ENCODE data around the gene AEBP1.

The AEBP1 gene

DNA sequence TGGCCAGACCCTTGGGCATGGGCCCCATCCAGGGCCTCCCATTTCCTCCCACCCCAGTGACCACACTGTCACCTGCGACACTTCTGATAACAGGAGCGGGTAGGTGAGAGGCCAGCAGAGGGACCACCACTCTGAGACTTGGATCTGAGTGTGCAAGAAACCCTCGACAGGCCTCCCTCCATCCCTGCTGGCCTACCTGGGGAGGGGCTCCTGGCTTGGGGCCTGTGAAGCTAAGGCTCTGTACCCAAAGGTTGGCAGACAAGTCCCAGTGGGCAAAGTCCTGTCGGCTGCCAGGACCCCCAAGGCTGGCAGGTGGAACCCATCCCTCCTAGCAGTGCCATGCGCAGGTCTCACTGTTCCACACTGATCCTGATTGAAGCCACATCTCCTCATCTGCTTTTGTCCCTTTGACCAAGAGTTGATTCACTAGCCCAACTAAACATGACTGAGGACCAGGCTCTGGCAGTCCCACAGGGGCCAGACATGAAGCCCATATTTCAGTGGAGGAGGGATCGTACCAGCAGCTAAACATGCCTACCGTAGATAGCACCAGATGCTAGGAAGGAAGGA lies 37.6 kb upstream of the AEBP1 start:
- no peak for DNase-seq

DNA sequence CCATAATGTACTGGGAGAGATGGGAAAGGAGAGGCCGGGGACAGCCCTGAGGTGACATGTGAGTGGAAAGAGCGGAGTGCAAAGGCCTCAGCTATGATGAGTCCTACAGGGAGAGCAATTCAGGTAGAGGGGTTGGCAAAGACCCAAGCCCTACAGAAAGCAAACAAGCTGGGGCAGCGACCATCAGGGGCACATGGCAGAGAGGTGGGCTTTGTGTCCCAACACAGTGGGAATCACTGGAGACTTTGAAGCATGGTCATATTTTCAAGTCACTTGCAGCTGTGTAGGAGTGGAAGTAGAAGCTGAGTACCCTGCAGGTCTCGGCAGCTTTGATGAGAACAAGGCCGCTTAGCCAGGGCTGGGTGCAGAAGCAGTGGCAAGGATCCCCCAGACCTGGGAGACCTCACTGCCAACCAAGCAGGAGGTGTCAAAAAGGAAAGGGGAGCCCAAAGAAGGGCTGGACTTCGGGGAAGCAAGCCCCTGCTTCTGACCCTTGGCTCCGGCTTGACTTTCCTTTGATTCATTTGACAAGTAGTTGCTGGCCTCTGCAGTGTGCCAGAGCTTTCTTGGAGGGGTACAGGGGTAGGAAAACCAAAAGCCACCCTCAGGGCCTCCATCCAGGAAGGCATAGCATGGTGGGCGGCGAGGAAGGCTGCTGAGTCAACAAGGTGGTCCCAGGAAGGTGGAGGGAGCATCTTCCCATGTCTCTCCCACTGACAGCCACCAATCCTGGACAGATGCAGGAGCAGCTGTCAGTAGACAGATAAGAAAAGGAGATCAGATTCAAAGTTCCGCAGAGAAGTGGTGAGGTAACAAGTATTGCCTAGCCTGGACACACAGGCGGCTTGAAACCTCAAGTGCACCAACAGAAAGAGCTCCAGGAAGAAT lies 36.8 kb upstream of the AEBP1 start:
- no peak for DNase-seq

DNA sequence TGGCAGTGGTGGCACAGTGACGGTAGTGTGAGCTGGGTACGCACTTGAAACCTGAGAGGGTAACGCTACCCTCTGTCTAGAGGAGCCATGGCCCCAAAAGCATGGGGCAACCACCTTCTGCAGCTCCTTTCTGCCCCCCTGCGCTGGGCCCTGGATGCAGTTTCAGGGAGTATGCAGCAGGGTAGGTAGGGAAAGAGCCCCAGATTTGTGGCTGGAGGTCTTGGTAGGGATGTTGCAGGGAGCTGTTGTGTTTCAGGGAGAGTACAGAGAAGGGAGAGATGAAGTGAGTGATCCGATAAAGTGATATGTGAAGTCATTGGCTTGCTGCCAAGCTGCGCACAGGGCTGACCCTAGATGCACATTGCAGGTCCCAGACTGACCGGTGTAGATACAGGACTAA lies 36.1 kb upstream of the AEBP1 start:
- no peak for DNase-seq

DNA sequence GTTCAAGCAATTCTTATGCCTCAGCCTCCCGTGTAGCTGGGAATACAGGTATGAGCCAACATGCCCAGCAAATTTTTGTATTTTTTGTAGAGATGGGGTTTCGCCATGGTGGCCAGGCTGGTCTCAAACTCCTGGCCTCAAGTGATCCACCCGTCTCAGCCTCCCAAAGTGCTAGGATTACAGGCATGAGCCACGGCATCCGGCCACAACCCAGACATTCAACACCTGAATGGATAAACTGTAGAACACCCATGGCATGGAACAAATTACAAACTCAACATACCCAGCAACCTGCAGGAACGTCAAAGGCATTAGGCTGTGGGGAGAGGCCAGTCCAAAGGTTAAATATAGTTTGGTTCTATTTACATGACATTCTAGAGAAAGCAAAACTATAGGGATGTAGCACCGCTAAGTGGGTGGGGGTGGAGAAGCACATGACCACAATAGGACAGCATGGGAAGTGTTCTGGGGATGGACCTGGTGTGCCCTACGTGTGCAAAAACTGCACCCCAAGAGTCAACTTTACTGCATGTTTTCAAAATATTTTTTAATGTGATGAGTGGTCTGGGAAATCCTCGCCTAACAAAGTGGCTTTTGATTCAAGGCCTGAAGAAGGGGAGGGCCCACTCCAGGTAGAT lies 32.3 kb upstream of the AEBP1 start:
- DNase-seq = no peak

DNA sequence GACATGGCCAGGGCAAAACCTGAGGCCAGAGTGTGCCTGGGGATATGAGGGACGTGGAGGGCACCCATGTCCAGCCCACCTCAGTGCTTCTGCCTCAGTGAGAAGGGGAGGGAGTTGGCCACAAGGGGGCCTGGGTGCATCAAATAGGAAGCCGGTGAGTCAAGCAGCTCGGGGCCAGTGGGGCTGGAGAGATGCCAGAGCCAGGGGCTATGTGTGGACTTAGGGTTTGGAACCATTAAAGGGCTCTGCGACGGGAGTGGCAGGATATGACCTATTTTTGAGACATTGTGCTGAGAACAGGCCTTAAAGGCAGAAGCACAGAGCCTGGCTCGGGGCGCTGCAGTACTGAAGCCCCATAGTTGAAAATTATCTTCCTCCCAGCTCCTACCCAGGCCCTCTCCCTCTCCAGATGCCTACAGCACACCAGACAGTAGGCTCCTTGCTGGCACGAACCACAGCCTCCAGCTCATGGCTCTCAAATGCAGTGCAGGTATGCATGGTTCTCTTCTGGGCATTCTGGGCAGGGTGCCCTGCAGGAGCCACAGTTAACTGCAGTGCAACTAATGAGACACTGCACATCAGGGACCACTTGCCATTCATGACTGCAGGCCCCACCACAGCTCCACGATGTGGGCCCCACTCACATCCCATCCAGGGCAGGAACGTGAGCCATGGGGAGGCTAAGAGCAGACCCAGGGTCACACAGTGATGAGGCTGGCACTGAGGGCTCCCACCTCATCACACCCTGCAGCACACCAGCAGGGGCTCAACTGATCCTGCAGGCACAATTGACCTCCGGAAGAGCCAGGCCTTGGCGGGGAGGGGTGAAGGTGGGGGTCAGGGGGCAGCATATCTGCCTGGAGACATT lies 31.5 kb upstream of the AEBP1 start:
- DNase-seq = peak in 25 of 56 donors; percentile 11 to 72 (median 32)

DNA sequence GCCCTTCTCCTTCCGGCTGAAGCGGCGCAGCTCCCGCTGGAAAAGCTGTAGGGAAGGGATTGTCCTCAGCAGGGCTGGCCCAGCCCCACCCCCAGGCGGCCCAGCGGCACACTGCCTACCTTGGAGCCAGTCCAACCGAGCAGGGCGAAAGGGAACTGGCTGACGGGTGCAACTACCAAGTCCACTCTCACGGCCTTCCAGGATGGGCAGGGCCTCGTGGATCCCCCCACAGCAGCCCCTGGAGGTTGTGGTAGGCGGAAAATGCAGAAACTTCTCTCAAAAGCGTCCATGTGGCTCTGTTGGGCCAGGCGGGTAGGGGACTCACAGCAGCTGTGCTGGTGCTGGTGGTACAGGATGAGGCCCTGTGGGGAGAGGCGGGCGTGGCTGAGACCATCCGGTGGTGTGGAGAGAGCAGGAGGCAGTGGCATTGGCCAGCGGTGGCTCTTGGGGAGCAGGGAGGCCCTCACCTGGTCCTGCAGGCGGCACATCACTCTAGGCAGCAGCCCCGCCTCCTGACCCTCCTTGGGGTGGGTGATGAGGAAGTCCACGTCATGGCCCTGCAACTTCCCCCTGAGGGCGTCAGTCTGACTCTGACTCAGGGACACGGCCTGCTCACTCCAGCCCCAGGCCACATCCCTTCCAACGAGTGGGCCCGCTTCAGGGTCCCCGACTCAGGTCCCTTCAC lies 30.3 kb upstream of the AEBP1 start:
- peak in 48 of 56 donors; percentile 26 to 89 (median 57) for DNase-seq

DNA sequence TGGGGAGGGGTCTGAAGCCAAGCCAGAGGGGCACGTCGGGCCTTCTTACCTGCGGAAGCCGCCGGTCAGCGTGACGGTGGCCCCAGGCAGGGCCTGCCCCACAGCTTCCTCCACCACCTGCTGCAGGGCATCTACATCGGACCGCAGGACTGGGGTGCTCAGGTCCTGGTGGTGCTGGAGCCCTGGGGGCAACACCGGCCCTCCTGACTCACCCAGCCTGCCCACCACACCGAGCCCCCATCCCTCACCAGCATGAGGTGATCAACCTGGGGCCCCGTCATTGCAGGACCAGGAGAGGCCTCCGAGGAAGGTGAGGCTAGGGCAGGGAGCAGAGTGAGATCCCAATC lies 29.8 kb upstream of the AEBP1 start:
- DNase-seq = no peak

DNA sequence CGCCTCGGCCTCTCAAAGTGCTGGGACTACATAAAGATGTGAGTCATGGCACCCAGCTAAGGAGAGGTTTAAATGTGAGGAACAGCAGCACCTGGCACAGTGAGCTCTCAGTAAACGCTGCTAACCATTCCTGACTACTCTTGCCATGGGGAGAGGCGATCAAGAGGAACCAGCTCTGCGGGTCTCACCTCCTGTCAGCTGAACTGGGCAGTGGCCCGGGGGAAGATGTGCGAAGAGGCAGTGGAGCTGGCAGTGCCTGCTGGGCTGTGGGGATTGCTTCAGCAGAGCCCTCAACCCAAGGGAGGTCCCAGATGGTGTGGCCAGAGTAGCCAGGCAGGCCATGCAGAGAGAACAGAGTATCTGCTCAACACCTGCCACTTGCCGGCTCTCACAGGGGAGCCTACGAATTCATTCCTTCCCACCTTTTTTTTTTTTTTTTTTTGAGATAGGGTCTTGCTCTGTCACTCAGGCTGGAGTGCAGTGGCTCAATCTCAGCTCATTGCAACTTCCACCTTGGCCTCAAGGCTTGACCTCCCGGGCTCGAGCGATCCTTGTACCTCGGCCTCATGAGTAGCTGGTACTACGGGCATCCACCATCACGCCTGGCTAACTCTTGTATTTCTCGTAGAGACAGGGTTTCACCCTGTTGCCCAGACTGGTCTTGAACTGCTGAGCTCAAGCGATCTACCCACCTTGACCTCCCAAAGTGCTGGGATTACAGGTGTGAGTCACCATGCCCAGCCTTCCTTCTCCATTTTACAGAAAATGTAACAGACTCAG lies 28.7 kb upstream of the AEBP1 start:
- DNase-seq = no peak

DNA sequence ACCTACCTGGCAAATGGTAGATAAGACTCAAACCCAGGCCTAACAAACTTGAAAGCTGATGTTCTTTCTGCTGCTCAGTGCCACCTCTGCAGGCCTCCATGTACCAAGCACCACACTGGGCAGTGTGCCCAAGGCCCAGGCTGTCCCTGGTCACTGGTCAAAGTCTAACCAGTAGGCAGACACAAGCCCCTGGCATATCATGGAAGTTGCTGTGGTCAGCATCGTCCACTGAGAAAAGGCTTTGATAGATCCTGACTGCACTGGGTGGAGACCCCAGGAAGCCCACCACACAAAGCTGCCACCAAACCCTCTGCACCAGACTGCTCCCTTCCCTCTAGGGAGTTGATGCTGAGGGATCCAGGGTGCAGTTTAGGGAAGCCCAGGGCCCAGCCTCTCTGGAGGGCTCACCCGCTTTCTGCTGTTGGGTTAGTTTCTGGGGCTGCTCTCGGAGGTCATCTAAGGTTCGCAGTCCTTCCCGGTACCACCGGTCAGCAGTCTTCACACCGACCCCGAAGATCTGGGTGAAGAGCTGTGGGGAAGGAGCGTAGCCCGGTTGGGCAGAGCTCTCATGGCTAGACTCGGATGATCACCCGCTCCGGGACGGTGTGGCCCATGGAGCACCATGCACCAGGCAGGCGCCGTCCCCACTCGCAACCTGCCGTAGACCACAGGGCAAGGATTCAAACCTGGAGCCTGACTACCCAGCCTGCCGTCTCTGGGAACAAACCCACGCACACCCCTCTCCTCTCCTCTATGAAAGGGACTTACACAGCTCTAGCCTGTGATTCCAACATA lies 27.8 kb upstream of the AEBP1 start:
- no peak for DNase-seq

DNA sequence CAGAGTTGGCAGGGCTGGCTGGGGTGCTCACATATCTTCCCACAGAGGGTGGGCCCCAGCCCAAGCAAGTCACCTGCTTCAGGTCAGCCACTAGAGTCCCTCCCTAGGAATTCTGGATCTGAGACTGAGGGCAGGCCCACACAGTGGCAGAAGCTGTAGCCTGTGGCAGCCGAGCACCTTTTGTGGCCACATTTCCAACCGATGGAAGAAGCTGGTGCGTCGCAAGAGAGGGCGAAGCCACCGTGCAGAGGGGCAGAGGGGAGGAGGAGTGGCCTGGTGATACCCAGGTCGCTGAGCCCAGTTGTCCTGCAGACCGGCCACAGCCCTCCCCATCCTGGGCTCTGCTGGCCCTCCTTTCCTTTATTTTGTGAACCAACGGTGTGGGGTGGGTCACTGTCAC lies 27.1 kb upstream of the AEBP1 start:
- no peak for DNase-seq

DNA sequence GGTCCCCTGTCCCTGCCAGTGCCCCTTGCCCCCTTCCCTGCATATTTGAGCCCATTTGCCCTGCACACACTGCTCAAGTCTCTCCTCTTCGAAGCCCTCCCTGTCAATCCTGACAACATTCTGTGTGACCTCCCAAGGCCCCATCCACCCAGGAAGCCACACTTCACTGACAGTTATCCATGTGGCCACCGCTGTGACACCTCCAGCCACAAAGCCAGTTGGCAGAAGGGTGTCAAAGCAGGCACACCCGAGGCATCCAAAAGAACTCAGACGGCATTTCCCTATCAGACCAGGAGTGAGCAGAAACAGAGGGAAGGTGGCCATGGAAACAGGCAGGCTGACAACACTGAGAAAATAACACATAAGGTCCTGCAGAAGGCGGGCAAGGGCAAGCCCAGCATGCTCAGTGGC lies 26.5 kb upstream of the AEBP1 start:
- DNase-seq = no peak

DNA sequence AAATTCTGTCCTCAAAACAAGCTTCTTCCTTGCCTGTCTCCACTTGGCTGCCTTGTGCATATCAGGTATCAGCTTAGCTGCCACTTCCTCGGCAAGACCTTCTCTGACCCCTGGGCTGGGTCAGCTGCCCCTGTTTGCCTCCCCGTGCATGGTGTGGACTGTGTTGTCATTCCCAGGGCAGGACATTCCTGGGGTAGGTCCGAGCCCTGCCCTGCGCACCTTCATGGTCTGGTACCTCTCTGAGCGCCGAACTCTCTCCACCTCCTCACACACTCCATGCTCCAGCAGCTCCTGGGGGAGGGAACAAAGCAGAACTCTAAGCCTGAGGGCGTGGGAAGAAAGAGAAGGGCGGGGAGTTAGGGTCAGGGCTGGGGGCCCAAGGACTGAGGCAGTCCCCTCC lies 25.6 kb upstream of the AEBP1 start:
- DNase-seq = no peak

DNA sequence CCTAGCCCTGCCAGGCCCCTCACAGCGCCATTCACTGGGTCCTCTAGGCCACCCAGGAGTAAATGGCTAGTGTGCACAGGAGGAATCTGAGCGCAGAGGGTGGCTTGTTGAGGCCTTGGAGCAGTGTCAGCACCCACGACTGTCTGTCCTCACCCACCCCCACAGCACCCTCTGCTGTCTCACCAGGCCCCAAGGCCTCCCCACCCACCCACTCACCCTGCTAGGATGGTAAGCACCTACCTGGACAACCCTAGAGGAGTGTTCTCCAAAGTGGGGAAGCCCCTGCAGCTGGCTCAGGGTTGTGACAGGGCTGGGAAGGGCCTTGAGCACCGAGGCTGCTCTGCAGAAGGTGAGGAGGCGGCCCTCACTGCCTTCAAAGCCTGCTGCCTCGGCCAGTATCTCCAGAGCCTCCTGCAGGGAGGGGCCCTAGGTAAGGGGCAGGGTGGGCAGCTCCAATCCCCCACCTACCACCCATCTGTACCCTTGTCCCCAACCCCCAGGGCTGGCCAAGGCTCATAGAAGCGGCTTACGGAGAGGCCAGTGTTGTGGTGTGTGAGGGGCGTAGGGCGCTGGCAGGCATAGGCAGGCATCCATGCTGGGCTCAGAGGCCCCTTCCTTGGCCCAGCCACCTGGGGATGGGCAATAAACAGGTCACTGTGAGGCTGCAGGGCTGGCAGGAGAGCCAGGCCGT lies 24.7 kb upstream of the AEBP1 start:
- DNase-seq = no peak

DNA sequence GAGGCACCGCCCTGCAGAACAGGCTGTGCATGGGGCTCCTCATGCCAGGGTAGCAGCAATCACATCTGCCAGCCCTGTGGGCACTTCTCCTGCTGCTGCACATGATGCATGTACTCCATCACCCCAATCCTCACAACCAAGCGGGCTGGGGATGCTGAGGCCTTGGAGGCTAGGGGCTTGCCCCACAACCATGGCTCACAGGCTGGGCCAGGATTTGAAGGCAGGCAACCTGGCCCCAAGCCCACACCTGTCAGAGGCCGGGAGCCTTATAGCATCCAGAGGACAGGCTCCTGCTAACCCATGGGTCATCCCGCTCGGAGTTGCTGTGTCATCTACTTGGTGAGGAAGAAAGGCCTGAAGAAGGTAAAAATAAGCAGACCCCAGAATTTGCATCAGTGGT lies 24.0 kb upstream of the AEBP1 start:
- DNase-seq = no peak

DNA sequence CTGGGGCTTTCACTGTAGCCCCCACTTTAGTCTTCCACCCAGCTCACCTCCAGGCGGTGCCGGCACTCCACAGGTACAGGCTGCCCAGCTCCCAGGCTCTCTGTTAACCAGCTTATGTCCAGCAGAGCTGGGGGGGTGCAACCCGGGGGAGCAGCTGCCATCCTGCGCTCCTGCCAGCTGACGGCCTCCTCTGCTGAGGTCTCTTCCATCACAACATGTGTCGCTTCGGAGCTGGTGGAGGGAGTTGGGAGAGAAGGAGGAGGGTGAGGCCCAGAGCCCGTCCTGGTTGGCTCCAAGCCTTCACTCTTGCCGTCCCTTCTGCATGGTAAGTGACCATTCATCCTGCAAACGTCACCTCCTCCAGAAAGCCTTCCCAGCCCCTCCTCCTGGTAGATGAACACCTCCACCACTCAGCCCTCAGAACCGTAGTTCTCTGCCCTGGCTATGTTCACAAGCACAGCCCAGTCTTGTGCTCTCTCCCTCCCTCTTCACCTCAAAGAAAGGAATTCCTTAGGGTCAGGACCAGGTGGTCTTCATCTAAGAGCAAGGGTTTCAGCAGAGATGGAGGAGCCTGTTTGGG lies 23.4 kb upstream of the AEBP1 start:
- no peak for DNase-seq

DNA sequence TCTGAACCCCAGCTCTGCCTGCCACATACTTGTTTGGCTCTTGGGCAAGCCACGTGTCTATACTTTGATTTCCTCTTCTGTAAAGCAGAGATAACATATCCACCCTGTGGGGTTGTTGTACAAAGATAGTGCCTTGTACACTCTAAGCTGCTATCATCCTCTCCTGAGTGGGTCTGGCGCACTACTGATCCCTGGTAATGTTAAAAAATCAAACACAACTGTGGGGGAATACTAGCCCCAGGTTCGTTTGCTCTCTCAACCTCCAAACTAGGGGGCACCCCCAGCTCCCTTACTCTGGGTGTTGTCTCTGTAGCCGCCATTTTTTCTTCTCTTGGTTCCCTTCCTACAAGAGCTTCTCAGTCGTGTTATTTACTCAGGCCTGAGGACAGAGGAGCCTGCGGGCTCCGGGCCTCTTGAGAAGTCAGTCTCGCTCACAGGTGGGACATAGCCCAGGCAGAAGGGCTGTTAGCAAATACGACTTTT lies 22.8 kb upstream of the AEBP1 start:
- DNase-seq = no peak

DNA sequence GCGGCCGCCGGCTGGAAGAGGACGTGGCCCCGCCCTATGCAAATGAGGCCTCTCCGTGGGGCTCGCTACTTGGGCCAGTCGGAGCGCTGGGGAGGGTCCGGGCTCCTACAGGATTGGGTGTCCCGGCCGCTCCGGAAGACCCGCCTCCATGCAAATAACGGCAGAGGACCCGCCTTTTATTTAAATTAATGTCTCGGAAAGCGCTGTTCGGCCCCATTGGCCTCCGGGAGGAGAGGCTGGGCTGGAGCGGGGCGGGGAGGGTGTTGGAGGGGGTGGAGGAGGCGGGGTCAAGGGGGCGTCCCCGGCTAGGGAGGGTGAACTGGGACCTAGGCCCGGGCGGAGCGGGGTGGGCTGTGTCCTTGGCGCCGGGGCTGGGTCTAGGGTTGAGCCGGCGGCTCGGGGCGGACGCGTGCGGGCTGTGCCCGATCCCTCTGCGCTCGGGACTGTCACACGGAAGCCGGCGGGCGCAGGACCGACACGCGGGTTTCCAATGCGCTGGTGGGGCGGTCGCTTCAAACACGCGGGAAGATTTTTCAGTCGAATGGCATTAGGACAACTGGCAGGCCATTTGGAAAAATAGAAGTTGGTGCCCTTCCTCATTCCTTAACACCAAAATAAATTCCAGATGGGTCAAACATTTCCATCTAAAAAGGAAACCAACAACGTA lies 21.5 kb upstream of the AEBP1 start:
- DNase-seq = peak; percentile 74 to 100 (median 98)

DNA sequence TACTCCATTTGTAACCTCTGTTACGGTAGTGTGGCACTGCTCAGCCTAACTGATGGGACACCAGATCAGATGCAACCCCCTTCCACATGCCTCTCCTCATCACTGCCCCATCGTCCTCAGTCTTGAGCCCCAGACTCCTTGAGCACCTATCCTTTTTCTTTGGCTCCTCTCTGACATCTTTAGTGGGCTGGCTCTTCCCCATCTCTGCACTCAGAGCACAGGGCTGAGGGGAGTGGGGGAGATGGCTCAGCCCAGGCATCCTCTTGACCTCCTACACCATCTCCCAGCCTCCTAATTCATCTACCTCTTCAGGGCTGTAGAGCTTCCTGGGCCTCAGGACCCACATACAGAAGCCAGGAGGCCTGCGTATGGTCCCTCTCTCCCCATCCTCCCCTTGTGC lies 20.3 kb upstream of the AEBP1 start:
- DNase-seq = no peak

Data from nucleus accumbens (tissue), 56 donors.